Bronchial epithelial cell (primary cell): ENCODE measurements around the gene PCDHGA7. TPM values are rescaled to one million over a fixed set of nuclear protein-coding genes. Genes with fewer than 3 reads are reported as not detected.
A peak's percentile ranks its signal among the peaks of the same experiment; 100 is the strongest.
"Not testable (repeated sequence)": the region's sequence is repeated elsewhere in the genome, so short reads cannot be mapped to it uniquely, and the experiment has no call there.

Experiments used
- DNase-seq: peaks from one replicate; pipeline ENCODE4 v3.0.0-alpha.2; 2010; ENCODE audit warnings: low read depth
- FAIRE-seq: peaks from 2 replicates; lab custom pipeline; 2011; peaks lifted over from hg19 to GRCh38; lab: Jason Lieb, UNC
- H3K27me3 ChIP-seq: 2 replicates; pipeline ENCODE4 v1.5.1; 2011; ENCODE audit warnings: low read length; ENCODE audit not compliant: control insufficient read depth, insufficient read depth
- H3K36me3 ChIP-seq: 2 replicates; pipeline ENCODE4 v1.5.1; 2011; ENCODE audit warnings: low read length; ENCODE audit not compliant: control insufficient read depth, insufficient read depth
- H3K4me3 ChIP-seq: 2 replicates; pipeline ENCODE4 v1.5.1; 2011; ENCODE audit warnings: mild to moderate bottlenecking, low read depth, low read length, control low read depth
- total RNA-seq: library from RNA; depleted of rRNA; stranded (reverse); fragments of >200 nt; gene quantifications from 2 replicates; pipeline ENCODE4 v1.2.1, GENCODE V29; 2014
- TF ChIP-seq, protein P1 (sequence below): IDR thresholded peaks from 2 replicates; pipeline ENCODE4 v1.5.1; 2011; ENCODE audit warnings: mild to moderate bottlenecking, moderate library complexity, low read length, control low read depth, inconsistent platforms; ENCODE audit not compliant: insufficient read depth, severe bottlenecking

The PCDHGA7 gene
- total RNA-seq, 1 donor from 2014 or later: under 0.01 TPM

DNA sequence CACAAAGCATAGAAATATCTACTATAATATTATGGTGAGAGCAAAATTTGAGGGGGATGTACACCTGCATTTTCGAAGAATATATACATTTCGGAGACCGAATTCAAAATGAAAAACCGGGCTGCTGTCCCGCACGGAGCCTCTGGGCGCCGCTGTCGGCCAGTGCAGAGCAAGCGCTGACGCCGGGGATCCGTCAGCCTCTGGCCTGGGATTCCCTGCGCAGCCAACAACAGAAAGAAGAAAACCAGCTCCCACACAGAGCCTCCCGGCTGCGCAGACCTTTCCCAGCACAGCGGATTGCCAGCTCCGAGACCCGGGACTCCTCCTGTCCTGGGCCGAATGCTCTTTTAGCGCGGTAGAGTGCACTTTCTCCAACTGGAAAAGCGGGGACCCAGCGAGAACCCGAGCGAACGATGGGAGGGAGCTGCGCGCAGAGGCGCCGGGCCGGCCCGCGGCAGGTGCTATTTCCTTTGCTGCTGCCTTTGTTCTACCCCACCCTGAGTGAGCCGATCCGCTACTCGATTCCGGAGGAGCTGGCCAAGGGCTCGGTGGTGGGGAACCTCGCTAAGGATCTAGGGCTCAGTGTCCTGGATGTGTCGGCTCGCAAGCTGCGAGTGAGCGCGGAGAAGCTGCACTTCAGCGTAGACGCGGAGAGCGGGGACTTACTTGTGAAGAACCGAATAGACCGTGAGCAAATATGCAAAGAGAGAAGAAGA lies 25.4 kb downstream of the PCDHGA7 start, which contains the start of gene PCDHGB6:
Gene PCDHGB6 (plus strand): TSS at position 232 of the 716 bp plus-strand sequence. CDS start 182 bp downstream, at position 414.
- not testable (repeated sequence) for H3K36me3 ChIP-seq, H3K27me3 ChIP-seq, FAIRE-seq
- TF ChIP-seq, protein P1, sequence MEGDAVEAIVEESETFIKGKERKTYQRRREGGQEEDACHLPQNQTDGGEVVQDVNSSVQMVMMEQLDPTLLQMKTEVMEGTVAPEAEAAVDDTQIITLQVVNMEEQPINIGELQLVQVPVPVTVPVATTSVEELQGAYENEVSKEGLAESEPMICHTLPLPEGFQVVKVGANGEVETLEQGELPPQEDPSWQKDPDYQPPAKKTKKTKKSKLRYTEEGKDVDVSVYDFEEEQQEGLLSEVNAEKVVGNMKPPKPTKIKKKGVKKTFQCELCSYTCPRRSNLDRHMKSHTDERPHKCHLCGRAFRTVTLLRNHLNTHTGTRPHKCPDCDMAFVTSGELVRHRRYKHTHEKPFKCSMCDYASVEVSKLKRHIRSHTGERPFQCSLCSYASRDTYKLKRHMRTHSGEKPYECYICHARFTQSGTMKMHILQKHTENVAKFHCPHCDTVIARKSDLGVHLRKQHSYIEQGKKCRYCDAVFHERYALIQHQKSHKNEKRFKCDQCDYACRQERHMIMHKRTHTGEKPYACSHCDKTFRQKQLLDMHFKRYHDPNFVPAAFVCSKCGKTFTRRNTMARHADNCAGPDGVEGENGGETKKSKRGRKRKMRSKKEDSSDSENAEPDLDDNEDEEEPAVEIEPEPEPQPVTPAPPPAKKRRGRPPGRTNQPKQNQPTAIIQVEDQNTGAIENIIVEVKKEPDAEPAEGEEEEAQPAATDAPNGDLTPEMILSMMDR: peak; percentile 65
- DNase-seq: peak; percentile 18
- peak within 1 kb of the TSS; percentile 18 for H3K4me3 ChIP-seq

DNA sequence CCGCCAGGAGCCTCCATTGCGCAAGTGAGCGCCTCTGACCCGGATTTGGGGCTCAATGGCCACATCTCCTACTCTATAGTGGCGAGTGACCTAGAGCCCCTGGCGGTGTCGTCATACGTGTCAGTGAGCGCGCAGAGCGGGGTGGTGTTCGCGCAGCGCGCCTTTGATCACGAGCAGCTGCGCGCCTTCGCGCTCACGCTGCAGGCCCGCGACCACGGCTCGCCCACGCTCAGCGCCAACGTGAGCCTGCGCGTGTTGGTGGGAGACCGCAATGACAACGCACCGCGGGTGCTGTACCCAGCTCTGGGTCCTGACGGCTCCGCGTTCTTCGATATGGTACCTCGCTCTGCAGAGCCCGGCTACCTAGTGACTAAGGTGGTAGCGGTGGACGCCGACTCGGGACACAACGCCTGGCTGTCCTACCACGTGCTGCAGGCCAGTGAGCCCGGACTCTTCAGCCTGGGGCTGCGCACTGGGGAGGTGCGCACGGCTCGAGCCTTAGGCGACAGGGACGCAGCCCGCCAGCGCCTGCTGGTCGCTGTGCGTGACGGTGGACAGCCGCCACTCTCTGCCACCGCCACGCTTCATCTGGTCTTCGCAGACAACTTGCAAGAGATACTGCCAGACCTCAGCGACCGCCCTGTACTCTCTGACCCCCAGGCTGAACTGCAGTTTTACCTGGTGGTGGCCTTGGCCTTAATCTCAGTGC lies 27.2 kb downstream of the PCDHGA7 start:
- Histone ChIP-seq H3K4me3 (no peak overlapping the region), H3K36me3 (no peaks in the 10 kb centered on the region), H3K27me3 (peaks cover 2% of the 10 kb centered on the region)
- FAIRE-seq: no peak
- DNase-seq: no peak
- TF ChIP-seq, protein P1: no peak

DNA sequence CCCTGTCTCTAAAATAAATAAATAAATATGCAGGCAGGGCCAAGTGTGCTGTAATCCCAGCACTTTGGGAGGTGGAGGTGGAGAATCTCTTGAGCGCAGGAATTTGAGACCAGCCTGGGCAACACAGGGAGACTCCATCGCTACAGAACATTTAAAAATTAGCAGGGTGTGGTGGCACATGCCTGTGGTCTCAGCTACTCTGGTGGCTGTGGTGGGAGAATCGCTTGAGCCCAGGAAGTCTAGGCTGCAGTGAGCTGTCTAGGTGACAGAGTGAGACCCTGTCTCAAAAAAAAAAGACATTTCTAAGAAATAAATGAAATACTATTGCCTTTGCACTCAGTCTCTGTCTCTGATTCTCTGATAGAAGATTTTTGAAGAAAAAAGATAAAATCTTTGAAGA lies 29.0 kb downstream of the PCDHGA7 start:
- FAIRE-seq (no peak), DNase-seq (no peak)
- TF ChIP-seq, protein P1: no peak
- no peak overlapping the region for H3K4me3 ChIP-seq
- peaks cover 2% of the 10 kb centered on the region for H3K27me3 ChIP-seq
- H3K36me3 ChIP-seq: no peaks in the 10 kb centered on the region

DNA sequence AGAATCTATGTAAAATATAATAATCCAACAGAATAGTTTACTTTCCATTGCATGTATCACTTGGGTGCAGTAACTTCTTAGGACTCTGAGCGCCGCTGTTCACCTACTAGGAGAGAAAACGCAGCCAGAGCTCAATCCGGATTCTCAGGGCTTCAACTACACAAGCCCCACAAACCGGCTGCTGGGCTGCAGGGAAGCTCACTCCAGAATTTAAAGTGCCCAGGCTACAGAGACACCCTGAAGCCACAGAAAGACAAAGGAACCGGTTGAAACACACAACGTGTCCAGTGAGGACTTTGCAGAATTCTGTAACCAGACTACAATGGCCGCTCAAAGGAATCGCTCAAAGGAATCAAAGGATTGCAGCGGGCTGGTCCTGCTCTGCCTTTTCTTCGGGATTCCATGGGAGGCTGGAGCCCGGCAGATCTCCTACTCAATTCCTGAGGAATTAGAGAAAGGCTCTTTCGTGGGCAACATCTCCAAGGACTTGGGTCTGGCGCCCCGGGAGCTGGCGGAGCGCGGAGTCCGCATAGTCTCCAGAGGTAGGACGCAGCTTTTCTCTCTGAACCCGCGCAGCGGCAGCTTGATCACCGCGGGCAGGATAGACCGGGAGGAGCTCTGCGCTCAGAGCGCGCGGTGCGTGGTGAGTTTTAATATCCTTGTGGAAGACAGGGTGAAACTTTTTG lies 30.5 kb downstream of the PCDHGA7 start, which contains the start of gene PCDHGA10:
Gene PCDHGA10 (plus strand): TSS at position 134 of the 686 bp plus-strand sequence. CDS start 189 bp downstream, at position 323.
- peaks cover 2% of the 10 kb centered on the region for H3K27me3 ChIP-seq
- H3K4me3 ChIP-seq: peak within 1 kb of the TSS; percentile 35
- TF ChIP-seq, protein P1: peak; percentile 57
- H3K36me3 ChIP-seq: no peaks in the 10 kb centered on the region
- FAIRE-seq: no peak
- peak; percentile 63 for DNase-seq

DNA sequence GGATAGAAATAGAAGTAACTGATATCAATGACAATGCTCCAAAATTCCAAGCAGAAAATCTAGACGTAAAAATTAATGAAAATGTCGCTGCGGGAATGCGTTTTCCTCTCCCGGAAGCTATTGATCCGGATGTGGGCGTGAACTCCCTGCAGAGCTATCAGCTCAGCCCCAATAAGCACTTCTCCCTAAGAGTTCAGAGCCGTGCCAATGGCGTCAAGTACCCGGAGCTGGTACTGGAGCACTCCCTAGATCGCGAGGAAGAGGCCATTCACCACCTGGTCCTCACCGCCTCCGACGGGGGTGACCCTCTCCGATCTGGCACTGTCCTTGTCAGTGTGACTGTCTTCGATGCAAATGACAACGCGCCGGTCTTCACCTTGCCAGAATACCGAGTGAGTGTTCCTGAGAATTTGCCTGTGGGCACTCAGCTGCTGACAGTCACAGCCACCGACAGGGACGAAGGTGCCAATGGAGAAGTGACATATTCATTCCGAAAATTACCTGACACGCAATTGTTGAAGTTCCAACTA lies 31.1 kb downstream of the PCDHGA7 start:
- H3K36me3 ChIP-seq: no peaks in the 10 kb centered on the region
- no peak for FAIRE-seq

DNA sequence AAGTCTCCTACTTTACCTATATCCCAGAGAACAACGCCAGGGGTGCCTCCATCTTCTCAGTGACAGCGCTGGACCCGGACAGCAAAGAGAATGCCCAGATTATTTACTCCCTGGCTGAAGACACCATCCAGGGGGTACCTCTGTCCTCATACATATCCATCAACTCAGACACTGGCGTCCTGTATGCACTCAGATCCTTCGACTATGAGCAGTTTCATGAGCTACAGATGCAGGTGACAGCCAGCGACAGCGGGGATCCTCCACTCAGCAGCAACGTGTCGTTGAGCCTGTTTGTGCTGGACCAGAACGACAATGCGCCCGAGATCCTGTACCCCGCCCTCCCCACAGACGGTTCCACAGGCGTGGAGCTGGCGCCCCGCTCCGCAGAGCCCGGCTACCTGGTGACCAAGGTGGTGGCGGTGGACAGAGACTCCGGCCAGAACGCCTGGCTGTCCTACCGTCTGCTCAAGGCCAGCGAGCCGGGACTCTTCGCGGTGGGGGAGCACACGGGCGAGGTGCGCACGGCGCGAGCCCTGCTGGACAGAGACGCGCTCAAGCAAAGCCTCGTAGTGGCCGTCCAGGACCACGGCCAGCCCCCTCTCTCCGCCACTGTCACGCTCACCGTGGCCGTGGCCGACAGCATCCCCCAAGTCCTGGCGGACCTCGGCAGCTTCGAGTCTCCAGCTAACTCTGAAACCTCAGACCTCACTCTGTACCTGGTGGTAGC lies 32.2 kb downstream of the PCDHGA7 start:
- not testable (repeated sequence) for H3K36me3 ChIP-seq, H3K4me3 ChIP-seq, H3K27me3 ChIP-seq, DNase-seq
- peak; percentile 7 for FAIRE-seq

More for the DNA sequence above, 31.1 kb downstream of the PCDHGA7 start:
- peak overlapping the region; percentile 35 for H3K4me3 ChIP-seq
- TF ChIP-seq, protein P1: no peak
- peaks cover 2% of the 10 kb centered on the region for H3K27me3 ChIP-seq
- DNase-seq: no peak

DNA sequence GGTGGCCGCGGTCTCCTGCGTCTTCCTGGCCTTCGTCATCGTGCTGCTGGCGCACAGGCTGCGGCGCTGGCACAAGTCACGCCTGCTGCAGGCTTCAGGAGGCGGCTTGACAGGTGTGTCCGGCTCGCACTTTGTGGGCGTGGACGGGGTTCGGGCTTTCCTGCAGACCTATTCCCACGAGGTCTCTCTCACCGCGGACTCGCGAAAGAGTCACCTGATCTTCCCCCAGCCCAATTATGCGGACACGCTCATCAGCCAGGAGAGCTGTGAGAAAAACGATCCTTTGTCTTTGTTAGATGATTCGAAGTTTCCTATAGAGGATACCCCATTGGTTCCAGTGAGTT lies 32.7 kb downstream of the PCDHGA7 start:
- FAIRE-seq, DNase-seq, H3K36me3 ChIP-seq, H3K4me3 ChIP-seq, H3K27me3 ChIP-seq: not testable (repeated sequence)
